Endodermal cell (in vitro differentiated cells): Measurements from ENCODE around the gene PGRMC2. TPM values are rescaled to one million over a fixed set of nuclear protein-coding genes. Genes with fewer than 3 reads are reported as not detected.

ENCODE experiments used
- DNase-seq: peaks from one replicate; pipeline ENCODE4 v3.0.0-alpha.2; 2017
- H3K27ac ChIP-seq: 2 replicates; pipeline ENCODE4 v1.5.1; 2013; ENCODE audit warnings: mild to moderate bottlenecking, low read depth, low read length, moderate library complexity
- H3K27me3 ChIP-seq: 2 replicates; pipeline ENCODE4 v1.6.1; 2013; ENCODE audit warnings: mild to moderate bottlenecking, low read length, moderate library complexity; ENCODE audit not compliant: insufficient read depth, control insufficient read depth, poor library complexity, severe bottlenecking
- H3K36me3 ChIP-seq: 2 replicates; pipeline ENCODE4 v1.7.0; 2013; ENCODE audit warnings: mild to moderate bottlenecking, low read length, moderate library complexity; ENCODE audit not compliant: control insufficient read depth, insufficient read depth
- H3K4me1 ChIP-seq: one replicate; pipeline ENCODE4 v1.7.0; 2013; ENCODE audit warnings: low read length; ENCODE audit not compliant: control insufficient read depth, insufficient read depth
- H3K4me3 ChIP-seq: 2 replicates; pipeline ENCODE4 v1.5.1; 2013; ENCODE audit warnings: mild to moderate bottlenecking, low read length, moderate library complexity
- H3K9ac ChIP-seq: 2 replicates; pipeline ENCODE4 v1.6.1; 2013; ENCODE audit warnings: mild to moderate bottlenecking, low read length, moderate library complexity; ENCODE audit not compliant: poor library complexity, severe bottlenecking; ENCODE audit errors: extremely low read depth
- H3K9me3 ChIP-seq: 2 replicates; pipeline ENCODE4 v1.6.1; 2013; ENCODE audit warnings: mild to moderate bottlenecking, low read length, moderate library complexity; ENCODE audit not compliant: control insufficient read depth
- H3K27ac Mint-ChIP-seq: 2 replicates; pipeline ENCODE4 v1.8.0; 2020; ENCODE audit warnings: mixed read lengths
- H3K27me3 Mint-ChIP-seq: 2 replicates; pipeline ENCODE4 v1.8.0; 2021; ENCODE audit warnings: mild to moderate bottlenecking, mixed read lengths; ENCODE audit not compliant: insufficient read depth
- H3K36me3 Mint-ChIP-seq: 2 replicates; pipeline ENCODE4 v1.8.0; 2020; ENCODE audit warnings: low read depth, mixed read lengths
- H3K4me1 Mint-ChIP-seq: 2 replicates; pipeline ENCODE4 v1.8.0; 2020; ENCODE audit warnings: mixed read lengths
- H3K4me3 Mint-ChIP-seq: 2 replicates; pipeline ENCODE4 v1.8.0; 2020; ENCODE audit warnings: mild to moderate bottlenecking, moderate library complexity, mixed read lengths
- H3K9me3 Mint-ChIP-seq: 2 replicates; pipeline ENCODE4 v1.8.0; 2020; ENCODE audit warnings: mild to moderate bottlenecking, mixed read lengths
- WGBS, 2 experiments: methylation state at CpG; one replicate each; pipeline versions ENCODE4 v1.1.5 to v1.1.7; 2013; ENCODE audit warnings: missing lambda C conversion rate in 2 of 2, mixed read lengths in 1 of 2; ENCODE audit not compliant: insufficient coverage in 1 of 2, insufficient read length in 1 of 2; 5-methylcytosine and 5-hydroxymethylcytosine counted together
- total RNA-seq, 2 donors: library from RNA; stranded (reverse); fragmentation: NEBNext Ultra II Directional in 1 of 2; extraction: Animal tissue kit (Norgen Biotek cat#: 25700) in 1 of 2; gene quantifications; 2 replicates in 1 of 2; 3 replicates in 1 of 2; pipeline ENCODE4 v1.2.1, GENCODE V29; 2021
- TF ChIP-seq, protein P1 (sequence below): fragments of 200-600 bp; sonication (generic); conservative IDR thresholded peaks from 2 replicates; pipeline ENCODE4 v1.5.0; 2021; ENCODE audit warnings: antibody characterized with exemption, mild to moderate bottlenecking

Gene PGRMC2
- total RNA-seq, 2 donors from 2014 or later: 57.0 to 68.5 TPM

DNA sequence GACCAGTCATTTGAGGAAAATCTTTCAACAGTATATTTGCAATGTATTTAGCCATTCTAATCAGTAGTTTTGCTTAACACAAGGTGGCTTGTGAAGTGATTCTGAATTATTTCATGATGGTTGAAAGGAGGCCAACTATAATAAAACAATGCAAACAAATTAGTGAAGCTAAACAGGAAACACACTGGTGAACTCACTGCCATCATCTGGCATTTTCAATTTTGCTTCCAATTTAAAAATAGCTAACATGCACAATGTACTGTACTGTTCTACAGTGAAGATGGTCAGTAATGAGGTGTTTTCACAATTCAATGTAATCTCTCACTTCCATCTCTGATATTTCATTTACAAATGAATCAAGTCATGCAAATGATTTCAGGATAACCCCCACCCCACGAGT is 31.1 kb downstream of the PGRMC2 start:
- H3K4me1 Mint-ChIP-seq: peaks cover 4% of the 10 kb centered on the region
- no peak overlapping the region for H3K27ac Mint-ChIP-seq
- Histone ChIP-seq H3K4me1 (no peaks in the 10 kb centered on the region), H3K9me3 (peaks cover 24% of the 10 kb centered on the region), H3K36me3 (no peaks in the 10 kb centered on the region), H3K27me3 (no peaks in the 10 kb centered on the region), H3K27ac (no peak overlapping the region), H3K9ac (no peak overlapping the region), H3K4me3 (no peak overlapping the region)
- TF ChIP-seq, protein P1, sequence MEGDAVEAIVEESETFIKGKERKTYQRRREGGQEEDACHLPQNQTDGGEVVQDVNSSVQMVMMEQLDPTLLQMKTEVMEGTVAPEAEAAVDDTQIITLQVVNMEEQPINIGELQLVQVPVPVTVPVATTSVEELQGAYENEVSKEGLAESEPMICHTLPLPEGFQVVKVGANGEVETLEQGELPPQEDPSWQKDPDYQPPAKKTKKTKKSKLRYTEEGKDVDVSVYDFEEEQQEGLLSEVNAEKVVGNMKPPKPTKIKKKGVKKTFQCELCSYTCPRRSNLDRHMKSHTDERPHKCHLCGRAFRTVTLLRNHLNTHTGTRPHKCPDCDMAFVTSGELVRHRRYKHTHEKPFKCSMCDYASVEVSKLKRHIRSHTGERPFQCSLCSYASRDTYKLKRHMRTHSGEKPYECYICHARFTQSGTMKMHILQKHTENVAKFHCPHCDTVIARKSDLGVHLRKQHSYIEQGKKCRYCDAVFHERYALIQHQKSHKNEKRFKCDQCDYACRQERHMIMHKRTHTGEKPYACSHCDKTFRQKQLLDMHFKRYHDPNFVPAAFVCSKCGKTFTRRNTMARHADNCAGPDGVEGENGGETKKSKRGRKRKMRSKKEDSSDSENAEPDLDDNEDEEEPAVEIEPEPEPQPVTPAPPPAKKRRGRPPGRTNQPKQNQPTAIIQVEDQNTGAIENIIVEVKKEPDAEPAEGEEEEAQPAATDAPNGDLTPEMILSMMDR: no peak
- H3K36me3 Mint-ChIP-seq: no peaks in the 10 kb centered on the region
- H3K4me3 Mint-ChIP-seq: no peak overlapping the region
- no peaks in the 10 kb centered on the region for H3K27me3 Mint-ChIP-seq
- H3K9me3 Mint-ChIP-seq: peaks cover 41% of the 10 kb centered on the region
- DNase-seq: no peak
- 80 to 81% methylated on average over 1 of the region's 1 CpG for WGBS, 2 experiments

DNA sequence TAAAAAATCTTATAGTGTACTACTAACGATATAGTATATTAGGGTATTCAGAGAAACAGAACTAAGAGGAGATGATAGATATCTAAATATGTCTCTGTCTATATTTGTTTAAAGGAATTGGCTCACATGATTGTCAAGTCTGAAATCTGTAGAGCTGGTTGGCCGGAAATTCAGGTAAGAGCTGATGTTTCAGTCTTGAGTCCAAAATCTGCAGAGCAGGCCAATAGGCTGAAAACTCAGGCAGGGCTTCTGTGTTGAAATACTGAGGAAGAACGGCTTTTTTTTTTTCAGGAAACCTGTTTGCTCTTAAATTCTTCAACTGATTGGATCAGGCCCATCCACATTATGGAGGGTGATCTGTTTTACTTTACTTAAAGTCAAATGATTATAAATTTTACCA is 31.7 kb downstream of the PGRMC2 start:
- H3K27ac Mint-ChIP-seq: no peak overlapping the region
- H3K4me1 Mint-ChIP-seq: peaks cover 4% of the 10 kb centered on the region
- peaks cover 30% of the 10 kb centered on the region for H3K9me3 ChIP-seq
- no peak overlapping the region for H3K4me3 Mint-ChIP-seq
- no peak for DNase-seq
- no peaks in the 10 kb centered on the region for H3K4me1 ChIP-seq
- 96 to 100% methylated on average over 2 to 3 of the region's 3 CpGs for WGBS, 2 experiments
- TF ChIP-seq, protein P1: no peak
- H3K36me3 ChIP-seq: no peaks in the 10 kb centered on the region
- peaks cover 43% of the 10 kb centered on the region for H3K9me3 Mint-ChIP-seq
- no peaks in the 10 kb centered on the region for H3K27me3 Mint-ChIP-seq
- H3K27ac ChIP-seq: no peak overlapping the region
- no peaks in the 10 kb centered on the region for H3K36me3 Mint-ChIP-seq
- no peak overlapping the region for H3K4me3 ChIP-seq
- H3K9ac ChIP-seq: no peak overlapping the region
- no peaks in the 10 kb centered on the region for H3K27me3 ChIP-seq

DNA sequence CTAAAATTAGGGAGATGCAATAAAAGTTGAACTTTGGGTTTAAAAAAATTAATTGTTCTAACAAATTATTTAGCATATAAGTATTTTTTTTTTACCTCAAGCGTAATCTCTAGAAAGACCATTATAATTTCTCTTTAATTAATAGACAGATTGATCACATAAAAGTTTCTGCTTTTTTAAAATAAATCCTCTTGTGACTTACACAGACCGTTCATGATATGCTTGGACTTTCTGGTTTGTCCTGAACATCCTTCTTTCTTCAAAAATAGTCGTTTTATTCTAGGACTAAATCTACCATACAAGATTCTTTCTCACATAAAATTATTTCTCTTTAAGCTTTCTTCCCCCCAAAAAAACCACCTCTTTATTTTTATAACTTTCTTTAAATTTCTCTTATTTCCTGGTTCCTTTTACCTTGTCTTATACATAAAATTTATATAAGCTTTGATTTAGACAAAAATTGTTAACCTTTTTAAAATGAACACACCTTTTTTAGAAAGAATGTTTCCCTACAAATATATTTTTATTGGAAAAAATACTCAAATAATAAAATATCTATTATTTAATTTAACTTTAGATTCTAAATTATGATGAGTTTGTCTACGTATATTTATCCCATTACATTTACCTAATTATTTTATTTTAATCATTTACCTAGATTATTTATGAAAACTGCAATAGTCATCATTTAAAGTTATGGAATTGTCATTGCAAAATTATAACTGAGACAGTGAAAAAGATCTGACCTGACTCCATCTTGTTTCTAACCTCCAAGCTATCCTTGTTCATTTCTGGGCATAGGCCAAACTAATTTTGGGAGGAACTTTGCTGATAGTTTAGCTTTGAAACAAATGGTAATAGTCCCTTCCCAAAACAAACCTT is 37.6 kb downstream of the PGRMC2 start:
- H3K4me3 Mint-ChIP-seq: no peak overlapping the region
- no peaks in the 10 kb centered on the region for H3K36me3 Mint-ChIP-seq
- Histone ChIP-seq H3K27me3 (no peaks in the 10 kb centered on the region), H3K4me1 (no peaks in the 10 kb centered on the region), H3K27ac (no peak overlapping the region), H3K9ac (no peak overlapping the region), H3K36me3 (no peaks in the 10 kb centered on the region), H3K9me3 (peaks cover 65% of the 10 kb centered on the region), H3K4me3 (peak overlapping the region; percentile 24)
- no peaks in the 10 kb centered on the region for H3K27me3 Mint-ChIP-seq
- no peak for DNase-seq
- TF ChIP-seq, protein P1: no peak
- no peak overlapping the region for H3K27ac Mint-ChIP-seq
- H3K4me1 Mint-ChIP-seq: no peaks in the 10 kb centered on the region
- peaks cover 77% of the 10 kb centered on the region for H3K9me3 Mint-ChIP-seq
- 33 to 48% methylated on average over 2 to 3 of the region's 4 CpGs for WGBS, 2 experiments
